Gastroesophageal sphincter (tissue), 3 donors: ENCODE results near the gene SOST.

Experiments used
- POLR2A ChIP-seq, 2 donors: fragments of 450-650 bp; IDR thresholded peaks; one replicate each; pipeline ENCODE4 v1.6.1; 2017; ENCODE audit warnings: antibody characterized with exemption in 2 of 2, mild to moderate bottlenecking in 2 of 2, moderate library complexity in 1 of 2
- TF ChIP-seq, protein P1 (sequence below), 4 experiments: fragments of 200-600 bp in 2 of 4; fragments of 450-650 bp in 2 of 4; sonication (generic) in 1 of 4; IDR thresholded peaks; one replicate each; pipeline ENCODE4 v1.5.1; 2017 to 2019; ENCODE audit warnings: antibody characterized with exemption in 4 of 4, mild to moderate bottlenecking in 2 of 4, moderate library complexity in 2 of 4

DNA sequence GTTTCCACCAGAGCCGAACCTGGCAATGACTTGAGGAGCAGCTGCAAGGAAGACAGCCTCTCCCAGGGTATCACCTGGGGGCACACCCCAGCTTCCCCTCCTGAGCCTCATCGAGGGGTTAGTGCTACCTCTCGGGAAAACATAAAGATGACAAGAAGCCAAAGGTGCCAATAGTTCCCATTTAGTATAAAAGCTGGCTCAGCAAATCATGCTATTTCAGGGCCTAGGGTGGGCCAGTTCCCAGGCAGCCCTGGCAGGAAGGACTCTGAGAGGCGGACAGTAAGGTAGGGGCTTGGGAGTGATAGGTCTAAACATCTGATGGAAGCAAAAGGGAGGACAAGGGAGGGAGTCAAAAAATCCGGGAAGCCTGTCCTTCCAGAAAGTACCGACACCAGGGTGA lies 46.2 kb downstream of the SOST start:
- TF ChIP-seq POLR2A (IDR thresholded peaks at IDR 0.05), result no peak
- TF ChIP-seq, protein P1, sequence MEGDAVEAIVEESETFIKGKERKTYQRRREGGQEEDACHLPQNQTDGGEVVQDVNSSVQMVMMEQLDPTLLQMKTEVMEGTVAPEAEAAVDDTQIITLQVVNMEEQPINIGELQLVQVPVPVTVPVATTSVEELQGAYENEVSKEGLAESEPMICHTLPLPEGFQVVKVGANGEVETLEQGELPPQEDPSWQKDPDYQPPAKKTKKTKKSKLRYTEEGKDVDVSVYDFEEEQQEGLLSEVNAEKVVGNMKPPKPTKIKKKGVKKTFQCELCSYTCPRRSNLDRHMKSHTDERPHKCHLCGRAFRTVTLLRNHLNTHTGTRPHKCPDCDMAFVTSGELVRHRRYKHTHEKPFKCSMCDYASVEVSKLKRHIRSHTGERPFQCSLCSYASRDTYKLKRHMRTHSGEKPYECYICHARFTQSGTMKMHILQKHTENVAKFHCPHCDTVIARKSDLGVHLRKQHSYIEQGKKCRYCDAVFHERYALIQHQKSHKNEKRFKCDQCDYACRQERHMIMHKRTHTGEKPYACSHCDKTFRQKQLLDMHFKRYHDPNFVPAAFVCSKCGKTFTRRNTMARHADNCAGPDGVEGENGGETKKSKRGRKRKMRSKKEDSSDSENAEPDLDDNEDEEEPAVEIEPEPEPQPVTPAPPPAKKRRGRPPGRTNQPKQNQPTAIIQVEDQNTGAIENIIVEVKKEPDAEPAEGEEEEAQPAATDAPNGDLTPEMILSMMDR (IDR thresholded peaks at IDR 0.05), result no peak
